Measurements from ENCODE around the gene DNAJC27. TPM values are rescaled to one million over a fixed set of nuclear protein-coding genes. Genes with fewer than 3 reads are reported as not detected.

DNAJC27 gene
- polyA plus RNA-seq, 1 experiment = 2.3 TPM

GRCh38 chr2:24917731-24918325, 53.9 kb downstream of the DNAJC27 start:
- TF ChIP-seq CTCF (IDR thresholded peaks at IDR 0.05; ENCODE audit: insufficient read depth, low read depth, low read length) = no peak
- no peak overlapping the region; the same call in 1 of the 2 replicates for H3K4me3 ChIP-seq (ENCODE audit: low read depth, low read length)
- DNase-seq (ENCODE audit: low read depth) = no peak
- H3K27me3 ChIP-seq (ENCODE audit: control insufficient read depth, insufficient read depth, low read length) = no peaks in the 10 kb centered on the region
- CTCF ChIA-PET = interaction anchor here (1.0 to 1.4 kb wide), 4 partner anchors 10 to 90 kb away, joined by 3 read pairs; no protein-coding TSS in a partner anchor
- peaks cover 9% of the 10 kb centered on the region for H3K36me3 ChIP-seq (ENCODE audit: control insufficient read depth, insufficient read depth, low read length)
- POLR2A ChIA-PET = no interaction called here

GRCh38 chr2:24917086-24917485, 54.7 kb downstream of the DNAJC27 start:
- ChIA-PET POLR2A (no interaction called here), CTCF (interaction anchor here (1.2 to 1.4 kb wide), 3 partner anchors 9 to 89 kb away, joined by 3 read pairs; no protein-coding TSS in a partner anchor)
- no peaks in the 10 kb centered on the region for H3K27me3 ChIP-seq (ENCODE audit: control insufficient read depth, insufficient read depth, low read length)
- DNase-seq (ENCODE audit: low read depth) = no peak
- H3K4me3 ChIP-seq (ENCODE audit: low read depth, low read length) = no peak overlapping the region
- no peak for TF ChIP-seq CTCF (IDR thresholded peaks at IDR 0.05; ENCODE audit: insufficient read depth, low read depth, low read length)
- H3K36me3 ChIP-seq (ENCODE audit: control insufficient read depth, insufficient read depth, low read length) = peaks cover 9% of the 10 kb centered on the region

GRCh38 chr2:24915796-24916195, 56.0 kb downstream of the DNAJC27 start:
- no peak for DNase-seq (ENCODE audit: low read depth)
- no peak for TF ChIP-seq CTCF (IDR thresholded peaks at IDR 0.05; ENCODE audit: insufficient read depth, low read depth, low read length)
- ChIA-PET CTCF (interaction anchor here (0.7 kb wide), 1 partner anchor 10 kb away, joined by 3 read pairs; no protein-coding TSS in a partner anchor), POLR2A (no interaction called here)
- H3K27me3 ChIP-seq (ENCODE audit: control insufficient read depth, insufficient read depth, low read length) = no peaks in the 10 kb centered on the region
- peaks cover 11% of the 10 kb centered on the region for H3K36me3 ChIP-seq (ENCODE audit: control insufficient read depth, insufficient read depth, low read length)
- H3K4me3 ChIP-seq (ENCODE audit: low read depth, low read length) = no peak overlapping the region

GRCh38 chr2:24915175-24915574, 56.6 kb downstream of the DNAJC27 start:
- ChIA-PET CTCF (interaction anchor here (0.7 kb wide), 1 partner anchor 11 kb away, joined by 3 read pairs; no protein-coding TSS in a partner anchor), POLR2A (no interaction called here)
- no peak for DNase-seq (ENCODE audit: low read depth)
- Histone ChIP-seq H3K27me3 (ENCODE audit: control insufficient read depth, insufficient read depth, low read length) (no peaks in the 10 kb centered on the region), H3K36me3 (ENCODE audit: control insufficient read depth, insufficient read depth, low read length) (peaks cover 11% of the 10 kb centered on the region), H3K4me3 (ENCODE audit: low read depth, low read length) (no peak overlapping the region)
- TF ChIP-seq CTCF (IDR thresholded peaks at IDR 0.05; ENCODE audit: insufficient read depth, low read depth, low read length) = no peak

GRCh38 chr2:24914713-24915112, 57.0 kb downstream of the DNAJC27 start:
- POLR2A ChIA-PET = no interaction called here
- peaks cover 11% of the 10 kb centered on the region for H3K36me3 ChIP-seq (ENCODE audit: control insufficient read depth, insufficient read depth, low read length)
- no peak overlapping the region for H3K4me3 ChIP-seq (ENCODE audit: low read depth, low read length)
- no peaks in the 10 kb centered on the region for H3K27me3 ChIP-seq (ENCODE audit: control insufficient read depth, insufficient read depth, low read length)
- TF ChIP-seq CTCF (IDR thresholded peaks at IDR 0.05; ENCODE audit: insufficient read depth, low read depth, low read length) = no peak
- DNase-seq (ENCODE audit: low read depth) = no peak
- CTCF ChIA-PET = no interaction called here

All from BJ (cell line).